Loucy (cell line): Measurements from ENCODE around the gene PEX3.

Experiments
- EZH2phosphoT487 ChIP-seq: fragments of 200-600 bp; IDR thresholded peaks from 2 replicates; pipeline ENCODE4 v1.6.1; 2018; ENCODE audit warnings: antibody characterized with exemption, mild to moderate bottlenecking, moderate library complexity, borderline replicate concordance
- TF ChIP-seq, protein P1 (sequence below): fragments of 200-600 bp; sonication (generic); conservative IDR thresholded peaks from 2 replicates; pipeline ENCODE4 v1.5.1; 2014; ENCODE audit warnings: mild to moderate bottlenecking, antibody characterized with exemption, low read length

DNA sequence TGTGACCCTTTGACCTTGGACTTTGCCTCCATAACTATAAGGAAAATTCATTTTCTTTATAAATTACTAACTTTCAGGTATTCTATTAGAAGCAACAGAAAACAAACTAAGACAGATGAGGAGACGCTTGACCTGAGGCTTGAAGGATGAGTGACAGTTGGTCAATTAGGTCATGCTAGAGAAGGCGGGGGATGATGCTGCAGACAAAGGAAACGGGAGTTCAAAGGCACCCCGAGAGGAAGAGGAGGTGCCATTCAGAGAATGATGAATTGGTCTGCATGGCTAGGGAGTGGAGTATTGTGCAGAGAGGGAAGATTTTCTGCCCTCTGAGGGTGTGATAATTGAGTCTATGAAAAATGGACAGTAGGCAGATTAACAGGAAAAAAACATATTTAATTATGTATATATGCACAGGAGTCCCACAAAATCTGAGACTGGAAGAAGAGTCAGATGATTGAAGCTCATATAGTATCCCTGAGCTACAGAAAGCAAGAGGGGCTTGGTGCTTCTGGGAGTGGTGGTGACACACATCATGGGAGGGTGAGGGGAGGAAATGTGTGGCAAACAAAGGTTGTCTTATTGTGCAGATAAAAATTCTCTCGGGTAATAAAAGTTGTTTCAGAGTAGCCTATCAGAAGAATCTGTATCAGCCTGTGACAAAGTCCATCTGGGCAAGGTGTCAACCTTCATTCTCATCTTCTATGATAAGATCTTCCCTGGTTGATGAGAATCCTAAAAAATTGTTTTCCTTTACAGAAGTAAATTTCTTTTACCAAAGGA is 81.3 kb downstream of the PEX3 start:
- TF ChIP-seq, protein P1, sequence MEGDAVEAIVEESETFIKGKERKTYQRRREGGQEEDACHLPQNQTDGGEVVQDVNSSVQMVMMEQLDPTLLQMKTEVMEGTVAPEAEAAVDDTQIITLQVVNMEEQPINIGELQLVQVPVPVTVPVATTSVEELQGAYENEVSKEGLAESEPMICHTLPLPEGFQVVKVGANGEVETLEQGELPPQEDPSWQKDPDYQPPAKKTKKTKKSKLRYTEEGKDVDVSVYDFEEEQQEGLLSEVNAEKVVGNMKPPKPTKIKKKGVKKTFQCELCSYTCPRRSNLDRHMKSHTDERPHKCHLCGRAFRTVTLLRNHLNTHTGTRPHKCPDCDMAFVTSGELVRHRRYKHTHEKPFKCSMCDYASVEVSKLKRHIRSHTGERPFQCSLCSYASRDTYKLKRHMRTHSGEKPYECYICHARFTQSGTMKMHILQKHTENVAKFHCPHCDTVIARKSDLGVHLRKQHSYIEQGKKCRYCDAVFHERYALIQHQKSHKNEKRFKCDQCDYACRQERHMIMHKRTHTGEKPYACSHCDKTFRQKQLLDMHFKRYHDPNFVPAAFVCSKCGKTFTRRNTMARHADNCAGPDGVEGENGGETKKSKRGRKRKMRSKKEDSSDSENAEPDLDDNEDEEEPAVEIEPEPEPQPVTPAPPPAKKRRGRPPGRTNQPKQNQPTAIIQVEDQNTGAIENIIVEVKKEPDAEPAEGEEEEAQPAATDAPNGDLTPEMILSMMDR: no peak
- no peak for TF ChIP-seq EZH2phosphoT487
